Panc1 (cell line): Measurements from ENCODE around the gene NUMB. TPM values are rescaled to one million over a fixed set of nuclear protein-coding genes. Genes with fewer than 3 reads are reported as not detected.

Source experiments
- ATAC-seq: fragments of 200-7000 bp; cut with Tn5 transposase; 2 replicates; pipeline ENCODE4 v1.9.1; 2020; ENCODE audit warnings: mild to moderate bottlenecking, moderate library complexity
- BruUV-seq: library from RNA; stranded (reverse); fragments of 400-500 nt; replicated peaks from 2 replicates; lab custom pipeline; 2021; lab: Mats Ljungman, UMichigan
- CTCF ChIA-PET: fragments of 300-600 bp; sonication (Branson Sonifier 250); formaldehyde crosslinking; loops from one replicate; lab custom pipeline; 2022; ENCODE audit warnings: antibody characterized with exemption; lab: Charles Lee
- POLR2A ChIA-PET: fragments of 300-600 bp; sonication (Branson Sonifier 250); formaldehyde crosslinking; loops from one replicate; lab custom pipeline; 2022; ENCODE audit warnings: antibody characterized with exemption; lab: Charles Lee
- DNase-seq: peaks from one replicate; pipeline ENCODE4 v3.0.0-alpha.2; 2010; ENCODE audit warnings: low read depth, low spot score
- H3K27ac ChIP-seq: 2 replicates; pipeline ENCODE4 v1.5.1; 2011; ENCODE audit warnings: mild to moderate bottlenecking, low read length, inconsistent platforms
- H3K27me3 ChIP-seq: fragments of 200-500 bp; sonication (Bioruptor generic); 2 replicates; pipeline ENCODE4 v1.6.0; 2014; ENCODE audit warnings: low read length, inconsistent platforms; ENCODE audit not compliant: control insufficient read depth, insufficient read depth
- H3K36me3 ChIP-seq: fragments of 200-500 bp; sonication (Bioruptor generic); 2 replicates; pipeline ENCODE4 v1.5.1; 2014; ENCODE audit warnings: inconsistent platforms, mild to moderate bottlenecking, low read length, moderate library complexity; ENCODE audit not compliant: control insufficient read depth, insufficient read depth
- H3K4me1 ChIP-seq: 2 replicates; pipeline ENCODE4 v1.5.1; 2011; ENCODE audit warnings: inconsistent platforms, mild to moderate bottlenecking, low read length, moderate library complexity; ENCODE audit not compliant: control insufficient read depth, insufficient read depth
- H3K4me3 ChIP-seq, 2 experiments: 2 replicates each; pipeline ENCODE4 v1.5.1; 2011 to 2012; ENCODE audit warnings: low read depth in 2 of 2, low read length in 2 of 2, mild to moderate bottlenecking in 2 of 2, inconsistent platforms in 1 of 2, moderate library complexity in 1 of 2
- H3K9me3 ChIP-seq: fragments of 200-500 bp; sonication (Bioruptor generic); 2 replicates; pipeline ENCODE4 v1.5.1; 2014; ENCODE audit warnings: low read depth, mild to moderate bottlenecking, inconsistent platforms, low read length, moderate library complexity; ENCODE audit not compliant: control insufficient read depth, insufficient read depth
- POLR2AphosphoS5 ChIP-seq: IDR thresholded peaks from 2 replicates; pipeline ENCODE4 v1.6.1; 2012; ENCODE audit warnings: mild to moderate bottlenecking, low read depth, low read length, moderate library complexity
- SIN3A ChIP-seq: IDR thresholded peaks from 2 replicates; pipeline ENCODE4 v1.6.1; 2012; ENCODE audit warnings: low read depth, mild to moderate bottlenecking, low read length, moderate library complexity, borderline replicate concordance; ENCODE audit not compliant: insufficient read depth
- TCF7L2 ChIP-seq: IDR thresholded peaks from 2 replicates; pipeline ENCODE4 v1.6.1; 2011; ENCODE audit warnings: mild to moderate bottlenecking, low read depth, low read length, inconsistent platforms
- in situ Hi-C: cut with HindIII; loops from 2 replicates; pipeline ENCODE4 v1.10.0; 2016; ENCODE audit warnings: low sequenced_read_pairs, low pct_unique_long_range_greater_than_20kb
- intact Hi-C: fragments of 100-400 bp; cut with micrococcal nuclease; formaldehyde crosslinking; loops from one replicate; pipeline ENCODE4 v1.10.0; 2022; ENCODE audit not compliant: unreplicated experiment
- total RNA-seq: library from RNA; stranded (reverse); gene quantifications from one replicate; pipeline ENCODE4 v1.2.1, GENCODE V29; 2021; ENCODE audit not compliant: unreplicated experiment
- TF ChIP-seq, protein P1 (sequence below), 2 experiments: IDR thresholded peaks; 2 replicates each; pipeline ENCODE4 v1.6.1; 2011 to 2012; ENCODE audit warnings: low read depth in 2 of 2, control low read depth in 1 of 2, low read length in 1 of 2, mild to moderate bottlenecking in 1 of 2, moderate library complexity in 1 of 2; ENCODE audit not compliant: insufficient read depth in 1 of 2
- TF ChIP-seq, protein P2 (sequence below): fragments of 450-650 bp; IDR thresholded peaks from 2 replicates; pipeline ENCODE4 v1.5.1; 2017; ENCODE audit warnings: mild to moderate bottlenecking

The NUMB gene
- total RNA-seq, 1 experiment from 2014 or later, result 51.5 TPM

GRCh38 chr14:73251516-73252215 is 206.7 kb downstream of the NUMB start:
- H3K4me3 ChIP-seq, result no peak overlapping the region
- H3K9me3 ChIP-seq, result no peaks in the 10 kb centered on the region
- TF ChIP-seq SIN3A (no peak), POLR2AphosphoS5 (no peak), TCF7L2 (no peak)
- TF ChIP-seq, protein P1, sequence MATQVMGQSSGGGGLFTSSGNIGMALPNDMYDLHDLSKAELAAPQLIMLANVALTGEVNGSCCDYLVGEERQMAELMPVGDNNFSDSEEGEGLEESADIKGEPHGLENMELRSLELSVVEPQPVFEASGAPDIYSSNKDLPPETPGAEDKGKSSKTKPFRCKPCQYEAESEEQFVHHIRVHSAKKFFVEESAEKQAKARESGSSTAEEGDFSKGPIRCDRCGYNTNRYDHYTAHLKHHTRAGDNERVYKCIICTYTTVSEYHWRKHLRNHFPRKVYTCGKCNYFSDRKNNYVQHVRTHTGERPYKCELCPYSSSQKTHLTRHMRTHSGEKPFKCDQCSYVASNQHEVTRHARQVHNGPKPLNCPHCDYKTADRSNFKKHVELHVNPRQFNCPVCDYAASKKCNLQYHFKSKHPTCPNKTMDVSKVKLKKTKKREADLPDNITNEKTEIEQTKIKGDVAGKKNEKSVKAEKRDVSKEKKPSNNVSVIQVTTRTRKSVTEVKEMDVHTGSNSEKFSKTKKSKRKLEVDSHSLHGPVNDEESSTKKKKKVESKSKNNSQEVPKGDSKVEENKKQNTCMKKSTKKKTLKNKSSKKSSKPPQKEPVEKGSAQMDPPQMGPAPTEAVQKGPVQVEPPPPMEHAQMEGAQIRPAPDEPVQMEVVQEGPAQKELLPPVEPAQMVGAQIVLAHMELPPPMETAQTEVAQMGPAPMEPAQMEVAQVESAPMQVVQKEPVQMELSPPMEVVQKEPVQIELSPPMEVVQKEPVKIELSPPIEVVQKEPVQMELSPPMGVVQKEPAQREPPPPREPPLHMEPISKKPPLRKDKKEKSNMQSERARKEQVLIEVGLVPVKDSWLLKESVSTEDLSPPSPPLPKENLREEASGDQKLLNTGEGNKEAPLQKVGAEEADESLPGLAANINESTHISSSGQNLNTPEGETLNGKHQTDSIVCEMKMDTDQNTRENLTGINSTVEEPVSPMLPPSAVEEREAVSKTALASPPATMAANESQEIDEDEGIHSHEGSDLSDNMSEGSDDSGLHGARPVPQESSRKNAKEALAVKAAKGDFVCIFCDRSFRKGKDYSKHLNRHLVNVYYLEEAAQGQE (IDR thresholded peaks at IDR 0.05; ENCODE audit: insufficient read depth in 1 of 2, low read depth in 2 of 2, low read length in 1 of 2), result no peak
- TF ChIP-seq, protein P2, sequence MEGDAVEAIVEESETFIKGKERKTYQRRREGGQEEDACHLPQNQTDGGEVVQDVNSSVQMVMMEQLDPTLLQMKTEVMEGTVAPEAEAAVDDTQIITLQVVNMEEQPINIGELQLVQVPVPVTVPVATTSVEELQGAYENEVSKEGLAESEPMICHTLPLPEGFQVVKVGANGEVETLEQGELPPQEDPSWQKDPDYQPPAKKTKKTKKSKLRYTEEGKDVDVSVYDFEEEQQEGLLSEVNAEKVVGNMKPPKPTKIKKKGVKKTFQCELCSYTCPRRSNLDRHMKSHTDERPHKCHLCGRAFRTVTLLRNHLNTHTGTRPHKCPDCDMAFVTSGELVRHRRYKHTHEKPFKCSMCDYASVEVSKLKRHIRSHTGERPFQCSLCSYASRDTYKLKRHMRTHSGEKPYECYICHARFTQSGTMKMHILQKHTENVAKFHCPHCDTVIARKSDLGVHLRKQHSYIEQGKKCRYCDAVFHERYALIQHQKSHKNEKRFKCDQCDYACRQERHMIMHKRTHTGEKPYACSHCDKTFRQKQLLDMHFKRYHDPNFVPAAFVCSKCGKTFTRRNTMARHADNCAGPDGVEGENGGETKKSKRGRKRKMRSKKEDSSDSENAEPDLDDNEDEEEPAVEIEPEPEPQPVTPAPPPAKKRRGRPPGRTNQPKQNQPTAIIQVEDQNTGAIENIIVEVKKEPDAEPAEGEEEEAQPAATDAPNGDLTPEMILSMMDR, result no peak
- H3K27ac ChIP-seq, result no peak overlapping the region
- no peaks in the 10 kb centered on the region for H3K36me3 ChIP-seq
- intact Hi-C loops (no loop called here), in situ Hi-C loops (no loop called here)
- H3K27me3 ChIP-seq, result no peaks in the 10 kb centered on the region
- DNase-seq (no peak), ATAC-seq (no peak)
- peaks cover 4% of the 10 kb centered on the region; the same call in 1 of the 2 replicates for H3K4me1 ChIP-seq
- no TSS peak for BruUV-seq
- ChIA-PET CTCF (no interaction called here), POLR2A (no interaction called here)

DNA sequence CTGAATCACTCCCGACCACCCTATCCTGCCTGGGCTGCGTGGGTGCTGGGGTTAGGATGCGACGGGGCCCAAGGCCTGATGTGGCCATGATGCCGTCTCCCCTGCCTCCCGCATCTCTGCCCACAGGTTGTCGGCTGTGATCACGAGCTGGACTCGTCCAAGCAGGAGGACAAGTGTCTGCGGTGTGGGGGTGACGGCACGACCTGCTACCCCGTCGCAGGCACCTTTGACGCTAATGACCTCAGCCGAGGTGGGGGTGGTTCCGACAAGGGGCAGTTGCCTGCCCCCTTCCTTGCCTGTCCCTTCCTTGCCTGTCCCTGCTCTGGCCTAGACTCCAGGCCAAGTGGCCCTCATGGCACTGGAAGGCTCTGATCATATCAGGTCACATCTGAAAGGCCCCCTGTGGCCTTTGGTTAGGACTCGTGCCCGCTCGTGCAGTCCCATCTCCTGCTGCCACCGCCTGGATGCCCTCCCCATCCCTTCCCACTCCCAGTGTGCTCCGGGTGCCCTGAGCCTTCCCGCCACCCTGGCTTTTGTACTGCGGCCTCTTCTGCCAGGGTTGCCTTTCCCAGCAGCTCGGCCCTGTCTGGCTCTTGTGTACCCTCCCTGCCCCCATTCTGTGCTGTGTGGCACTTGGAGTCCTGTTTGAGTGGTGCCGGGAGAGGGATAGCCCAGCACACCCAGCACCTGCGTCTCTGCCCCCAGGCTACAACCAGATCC is 207.4 kb downstream of the NUMB start:
- H3K9me3 ChIP-seq, result no peaks in the 10 kb centered on the region
- DNase-seq, result no peak
- TF ChIP-seq POLR2AphosphoS5 (no peak), TCF7L2 (no peak), SIN3A (no peak)
- TF ChIP-seq, protein P2, result no peak
- TF ChIP-seq, protein P1 (IDR thresholded peaks at IDR 0.05; ENCODE audit: insufficient read depth in 1 of 2, low read depth in 2 of 2, low read length in 1 of 2), result no peak
- ChIA-PET POLR2A (no interaction called here), CTCF (no interaction called here)
- peaks cover 5% of the 10 kb centered on the region; the same call in 1 of the 2 replicates for H3K4me1 ChIP-seq
- H3K27me3 ChIP-seq, result no peaks in the 10 kb centered on the region
- H3K4me3 ChIP-seq, result no peak overlapping the region
- intact Hi-C loops, result no loop called here
- BruUV-seq, result no TSS peak
- in situ Hi-C loops, result no loop called here
- ATAC-seq, result no peak
- no peaks in the 10 kb centered on the region for H3K36me3 ChIP-seq
- H3K27ac ChIP-seq, result no peak overlapping the region
